Transverse colon (tissue), 4 donors: ENCODE measurements around the gene NRARP.

Experiments used
- CTCF ChIP-seq, 5 experiments: fragments of 200-600 bp in 3 of 5; fragments of 450-650 bp in 2 of 5; sonication (generic) in 3 of 5; IDR thresholded peaks; 1 replicate in 2 of 5; 2 replicates in 3 of 5; pipeline ENCODE4 v1.5.1; 2016 to 2017; ENCODE audit warnings: antibody characterized with exemption in 5 of 5, inconsistent platforms in 3 of 5, mild to moderate bottlenecking in 2 of 5, moderate library complexity in 1 of 5
- POLR2A ChIP-seq: fragments of 450-650 bp; IDR thresholded peaks from one replicate; pipeline ENCODE4 v1.6.1; 2016; ENCODE audit warnings: antibody characterized with exemption, mild to moderate bottlenecking, moderate library complexity
- POLR2AphosphoS5 ChIP-seq, 3 donors: sonication (generic); formaldehyde crosslinking; IDR thresholded peaks; one replicate each; pipeline ENCODE4 v1.6.1; 2016; ENCODE audit warnings: antibody characterized with exemption in 3 of 3

- TF ChIP-seq POLR2A (no peak), CTCF (IDR thresholded peaks at IDR 0.05) (no peak), POLR2AphosphoS5 (IDR thresholded peaks at IDR 0.05) (no peak)
Measured at GRCh38 chr9:137272241-137273094, 29.6 kb downstream of the NRARP start.
